Measurements from ENCODE around the gene ZNRF3. TPM values are rescaled to one million over a fixed set of nuclear protein-coding genes. Genes with fewer than 3 reads are reported as not detected.
"Not testable (repeated sequence)": the region's sequence is repeated elsewhere in the genome, so short reads cannot be mapped to it uniquely, and the experiment has no call there.

ZNRF3 gene
- total and polyA plus RNA-seq, 5 donors = 4.0 to 9.4 (median 8.4) TPM

DNA sequence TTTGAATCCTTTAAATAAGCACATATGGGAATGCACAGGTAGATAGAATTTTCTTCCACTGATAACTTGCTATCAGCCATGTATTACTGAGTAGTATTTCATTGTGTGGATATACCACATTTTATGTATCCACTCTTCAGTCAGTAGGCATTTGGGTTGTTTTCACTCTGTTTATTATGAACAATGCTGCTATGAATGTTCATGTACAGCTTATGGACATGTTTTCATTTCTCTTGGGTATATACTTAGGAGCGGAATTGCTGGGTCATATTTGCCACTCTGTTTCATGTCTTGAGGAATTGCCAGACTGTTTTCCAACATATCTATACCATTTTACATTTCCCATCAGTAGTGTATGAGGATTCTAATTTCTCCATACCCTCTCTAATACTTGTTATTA, 63.8 kb downstream of the ZNRF3 start:
- ATAC-seq (no peak), DNase-seq (no peak)
- peaks cover 6% of the 10 kb centered on the region for H3K4me1 ChIP-seq (ENCODE audit: control insufficient read depth, insufficient read depth, low read length)
- H3K27ac ChIP-seq (ENCODE audit: low read length) = no peak overlapping the region
- no peaks in the 10 kb centered on the region for H3K9me3 ChIP-seq (ENCODE audit: control insufficient read depth, low read length)
- WGBS = 100% methylated on average over 1 of the region's 1 CpG
- no peak overlapping the region for H3K4me3 ChIP-seq (ENCODE audit: low read length)
- H3K27me3 ChIP-seq (ENCODE audit: control insufficient read depth, insufficient read depth) = no peaks in the 10 kb centered on the region
- intact Hi-C loops (cut with DNase I) = no loop called here

- H3K27ac ChIP-seq (ENCODE audit: low read length) = no peak overlapping the region
- no peaks in the 10 kb centered on the region for H3K27me3 ChIP-seq (ENCODE audit: control insufficient read depth, insufficient read depth)
- no peaks in the 10 kb centered on the region for H3K9me3 ChIP-seq (ENCODE audit: control insufficient read depth, low read length)
- DNase-seq (no peak), ATAC-seq (no peak)
- WGBS = 93% methylated on average over 1 of the region's 1 CpG
- H3K4me1 ChIP-seq (ENCODE audit: control insufficient read depth, insufficient read depth, low read length) = peaks cover 7% of the 10 kb centered on the region
- intact Hi-C loops (cut with DNase I) = no loop called here
- H3K4me3 ChIP-seq (ENCODE audit: low read length) = no peak overlapping the region
These were observed 65.1 kb downstream of the ZNRF3 start for GRCh38 chr22:28948424-28948823.

DNA sequence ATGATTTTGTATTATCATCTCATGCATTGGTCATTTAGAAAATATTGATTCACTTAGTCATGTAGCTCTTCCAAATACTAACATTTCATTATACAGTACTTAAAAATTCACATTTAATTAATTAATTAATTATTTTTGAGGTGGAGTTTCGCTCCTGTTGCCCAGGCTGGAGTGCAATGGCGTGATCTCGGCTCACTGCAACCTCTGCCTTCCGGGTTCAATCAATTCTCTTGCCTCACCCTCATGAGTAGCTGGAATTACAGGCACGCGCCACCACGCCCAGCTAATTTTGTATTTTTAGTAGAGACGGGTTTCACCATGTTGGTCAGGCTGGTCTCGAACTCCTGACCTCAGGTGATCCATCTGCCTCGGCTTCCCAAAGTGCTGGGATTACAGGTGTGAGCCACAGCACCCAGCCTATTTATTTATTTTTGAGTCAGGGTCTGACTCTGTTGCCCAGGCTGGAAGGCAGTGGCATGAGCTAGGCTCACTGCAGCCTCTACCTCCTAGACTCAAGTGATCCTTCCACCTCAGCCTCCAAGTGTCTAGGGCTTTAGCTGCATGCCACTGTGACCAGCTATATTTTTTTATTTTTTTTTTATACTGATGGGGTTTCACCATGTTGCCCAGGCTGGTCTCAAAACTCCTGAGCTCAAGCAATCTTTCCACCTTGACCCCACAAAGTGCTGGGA, 65.6 kb downstream of the ZNRF3 start:
- WGBS = 97% methylated on average over 10 of the region's 10 CpGs
- H3K27me3 ChIP-seq (ENCODE audit: control insufficient read depth, insufficient read depth); DNase-seq; H3K4me3 ChIP-seq (ENCODE audit: low read length); H3K4me1 ChIP-seq (ENCODE audit: control insufficient read depth, insufficient read depth, low read length); H3K27ac ChIP-seq (ENCODE audit: low read length); ATAC-seq; H3K9me3 ChIP-seq (ENCODE audit: control insufficient read depth, low read length); intact Hi-C loops (cut with DNase I): not testable (repeated sequence)

DNA sequence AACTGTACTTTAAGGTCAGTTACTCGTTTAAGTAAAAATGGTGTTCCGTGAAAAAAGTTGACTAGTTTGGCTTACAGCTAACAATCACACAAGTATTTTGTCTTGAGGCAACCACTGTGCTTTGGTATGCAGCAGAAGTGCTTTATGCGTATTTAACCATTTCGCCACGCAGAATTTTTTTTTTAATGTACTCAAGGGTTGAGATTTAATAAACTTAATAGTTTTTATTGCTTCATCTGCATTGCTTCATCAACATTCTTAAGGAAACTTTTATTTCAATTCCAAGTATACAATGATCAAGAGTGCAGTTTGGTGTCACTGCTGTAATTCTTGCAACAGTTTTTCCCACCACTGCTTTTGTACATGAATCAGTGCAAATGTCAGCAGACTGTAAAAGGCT, 66.4 kb downstream of the ZNRF3 start:
- H3K4me1 ChIP-seq (ENCODE audit: control insufficient read depth, insufficient read depth, low read length) = peaks cover 7% of the 10 kb centered on the region
- no peaks in the 10 kb centered on the region for H3K27me3 ChIP-seq (ENCODE audit: control insufficient read depth, insufficient read depth)
- H3K4me3 ChIP-seq (ENCODE audit: low read length) = no peak overlapping the region
- intact Hi-C loops (cut with DNase I) = no loop called here
- ATAC-seq = no peak
- DNase-seq = no peak
- H3K27ac ChIP-seq (ENCODE audit: low read length) = no peak overlapping the region
- WGBS = 83% methylated on average over 5 of the region's 5 CpGs
- no peaks in the 10 kb centered on the region for H3K9me3 ChIP-seq (ENCODE audit: control insufficient read depth, low read length)

DNA sequence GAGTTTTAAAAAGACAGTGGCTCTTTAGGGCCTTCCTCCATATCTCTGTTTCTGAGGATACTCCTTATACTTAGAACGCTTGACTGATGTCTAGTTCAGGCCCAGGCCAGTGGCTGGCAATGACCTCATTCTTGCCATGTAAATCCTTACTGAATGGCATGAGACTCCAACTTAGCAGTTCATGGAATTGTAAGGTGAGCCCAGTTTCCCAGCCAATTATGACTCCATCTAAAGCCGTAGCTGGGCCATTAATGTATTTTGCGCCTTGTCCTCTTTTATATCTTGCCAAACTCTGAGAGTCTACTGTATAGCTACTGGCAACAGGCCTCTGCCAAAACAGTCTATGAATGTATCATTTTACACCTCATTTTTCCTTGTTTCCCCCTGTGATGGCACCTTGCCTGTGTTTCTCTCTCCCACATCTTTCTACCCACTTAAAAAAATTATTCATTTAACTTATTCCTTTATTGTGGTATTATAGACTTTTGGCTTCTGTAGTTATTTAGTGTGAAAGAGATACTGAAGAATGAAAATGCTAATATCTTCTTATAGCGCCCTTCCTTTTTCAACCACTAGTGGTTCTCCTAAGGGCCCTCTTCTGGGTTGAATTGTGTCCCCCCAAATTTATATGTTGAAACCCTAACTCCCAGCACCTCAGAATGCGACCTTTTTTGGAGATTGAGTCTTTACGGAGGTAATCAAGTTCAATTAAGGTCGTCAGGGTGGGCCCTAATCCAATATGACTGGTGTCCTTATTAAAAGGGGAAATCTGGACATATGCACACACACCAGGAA, 67.4 kb downstream of the ZNRF3 start:
- Histone ChIP-seq H3K27me3 (ENCODE audit: control insufficient read depth, insufficient read depth) (no peaks in the 10 kb centered on the region), H3K27ac (ENCODE audit: low read length) (no peak overlapping the region), H3K9me3 (ENCODE audit: control insufficient read depth, low read length) (no peaks in the 10 kb centered on the region), H3K4me3 (ENCODE audit: low read length) (no peak overlapping the region), H3K4me1 (ENCODE audit: control insufficient read depth, insufficient read depth, low read length) (peaks cover 11% of the 10 kb centered on the region)
- WGBS = 88% methylated on average over 7 of the region's 7 CpGs
- intact Hi-C loops (cut with DNase I) = no loop called here
- DNase-seq (no peak), ATAC-seq (no peak)

GRCh38 chr22:28951530-28951929, 68.2 kb downstream of the ZNRF3 start:
- ATAC-seq (peak in 1 of 2 donors; percentile 16), DNase-seq (no peak)
- 87% methylated on average over 7 of the region's 7 CpGs for WGBS
- Histone ChIP-seq H3K27ac (ENCODE audit: low read length) (no peak overlapping the region), H3K4me3 (ENCODE audit: low read length) (no peak overlapping the region), H3K27me3 (ENCODE audit: control insufficient read depth, insufficient read depth) (no peaks in the 10 kb centered on the region), H3K4me1 (ENCODE audit: control insufficient read depth, insufficient read depth, low read length) (peaks cover 13% of the 10 kb centered on the region), H3K9me3 (ENCODE audit: control insufficient read depth, low read length) (no peaks in the 10 kb centered on the region)
- intact Hi-C loops (cut with DNase I) = no loop called here

DNA sequence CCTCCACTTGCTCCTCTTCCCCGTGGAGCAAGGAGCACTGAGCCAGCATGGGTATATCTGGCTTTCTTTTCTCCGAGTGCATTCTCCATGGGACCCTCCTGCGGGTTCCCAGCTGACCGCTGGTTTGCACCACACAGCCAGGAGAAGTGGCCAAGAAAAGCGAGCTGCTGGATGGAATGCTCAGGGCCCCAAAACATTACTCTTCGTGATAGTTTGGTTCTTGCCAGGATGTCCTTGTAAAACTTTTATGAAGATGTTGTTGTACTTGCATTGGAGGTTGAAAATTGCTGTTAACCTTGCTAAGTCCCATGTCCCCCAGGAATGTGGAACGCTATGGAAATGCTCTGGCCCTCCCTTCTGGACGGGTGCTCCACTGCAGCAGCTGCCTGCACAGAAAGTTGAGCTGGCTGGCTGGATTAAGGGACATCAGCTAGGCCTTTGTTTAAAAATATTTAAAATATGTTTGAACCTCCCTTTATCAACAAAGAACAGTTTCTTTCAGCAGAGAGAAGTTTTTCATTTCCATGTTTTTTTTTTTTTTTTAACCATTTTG, 68.7 kb downstream of the ZNRF3 start:
- intact Hi-C loops (cut with DNase I) = no loop called here
- H3K4me3 ChIP-seq (ENCODE audit: low read length) = no peak overlapping the region
- peaks cover 15% of the 10 kb centered on the region for H3K4me1 ChIP-seq (ENCODE audit: control insufficient read depth, insufficient read depth, low read length)
- DNase-seq (peak; percentile 23 to 73 (median 68)), ATAC-seq (peak; percentile 54 to 73)
- no peaks in the 10 kb centered on the region for H3K9me3 ChIP-seq (ENCODE audit: control insufficient read depth, low read length)
- 51% methylated on average over 8 of the region's 8 CpGs for WGBS
- no peaks in the 10 kb centered on the region for H3K27me3 ChIP-seq (ENCODE audit: control insufficient read depth, insufficient read depth)
- H3K27ac ChIP-seq (ENCODE audit: low read length) = no peak overlapping the region

DNA sequence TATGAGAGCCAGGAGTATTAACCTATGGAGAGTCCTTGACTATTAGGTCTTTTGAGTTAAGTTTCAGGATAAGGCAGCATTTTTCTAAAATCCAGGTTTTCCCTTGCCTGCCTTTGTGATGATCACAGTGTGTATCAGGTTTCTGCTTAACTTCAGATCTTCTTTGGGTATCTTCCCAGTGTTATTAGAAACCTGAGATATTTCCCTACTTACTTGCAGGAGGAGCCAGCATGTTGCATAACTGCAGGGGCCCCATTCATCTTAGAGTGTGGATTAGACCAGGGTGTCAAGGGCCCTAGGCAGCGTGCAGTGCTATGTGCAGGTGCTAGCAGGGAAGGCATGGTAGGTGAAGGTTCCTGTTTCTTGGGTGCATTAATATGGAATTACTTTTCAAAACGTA, 69.5 kb downstream of the ZNRF3 start:
- H3K4me3 ChIP-seq (ENCODE audit: low read length) = no peak overlapping the region
- DNase-seq (no peak), ATAC-seq (no peak)
- WGBS = 76% methylated on average over 2 of the region's 2 CpGs
- intact Hi-C loops (cut with DNase I) = no loop called here
- peaks cover 15% of the 10 kb centered on the region for H3K4me1 ChIP-seq (ENCODE audit: control insufficient read depth, insufficient read depth, low read length)
- peak overlapping the region; percentile 42 for H3K27ac ChIP-seq (ENCODE audit: low read length)
- H3K27me3 ChIP-seq (ENCODE audit: control insufficient read depth, insufficient read depth) = no peaks in the 10 kb centered on the region
- H3K9me3 ChIP-seq (ENCODE audit: control insufficient read depth, low read length) = no peaks in the 10 kb centered on the region

DNA sequence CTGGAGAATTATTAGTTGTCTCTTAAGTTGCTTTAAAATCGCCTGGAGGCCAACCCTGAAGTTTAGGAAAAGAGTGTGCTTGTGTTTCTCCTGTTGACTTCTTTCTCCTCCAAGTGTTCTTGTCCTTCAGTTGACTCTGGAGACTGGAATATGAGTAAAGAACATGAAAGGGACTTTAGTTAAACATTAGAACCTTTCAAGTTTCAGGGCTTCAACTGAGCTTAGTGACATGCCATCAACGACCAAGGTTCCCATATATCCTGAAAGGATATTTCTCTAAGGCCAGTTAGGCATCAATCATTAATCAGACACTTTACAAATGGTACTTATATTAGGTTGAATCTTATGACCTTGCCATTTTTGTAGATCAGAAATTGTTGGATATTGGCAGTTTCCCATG, 70.0 kb downstream of the ZNRF3 start:
- H3K9me3 ChIP-seq (ENCODE audit: control insufficient read depth, low read length) = no peaks in the 10 kb centered on the region
- H3K27me3 ChIP-seq (ENCODE audit: control insufficient read depth, insufficient read depth) = no peaks in the 10 kb centered on the region
- H3K4me1 ChIP-seq (ENCODE audit: control insufficient read depth, insufficient read depth, low read length) = peaks cover 18% of the 10 kb centered on the region
- no peak overlapping the region for H3K4me3 ChIP-seq (ENCODE audit: low read length)
- intact Hi-C loops (cut with DNase I) = no loop called here
- no peak overlapping the region for H3K27ac ChIP-seq (ENCODE audit: low read length)
- WGBS = 86% methylated on average over 2 of the region's 2 CpGs
- ATAC-seq (no peak), DNase-seq (no peak)

- Histone ChIP-seq H3K27ac (ENCODE audit: low read length) (no peak overlapping the region), H3K4me3 (ENCODE audit: low read length) (no peak overlapping the region), H3K9me3 (ENCODE audit: control insufficient read depth, low read length) (no peaks in the 10 kb centered on the region), H3K4me1 (ENCODE audit: control insufficient read depth, insufficient read depth, low read length) (peaks cover 19% of the 10 kb centered on the region), H3K27me3 (ENCODE audit: control insufficient read depth, insufficient read depth) (no peaks in the 10 kb centered on the region)
- WGBS = 88% methylated on average over 6 of the region's 6 CpGs
- ATAC-seq (no peak), DNase-seq (no peak)
- intact Hi-C loops (cut with DNase I) = no loop called here
These were observed 70.9 kb downstream of the ZNRF3 start for GRCh38 chr22:28953976-28954880.

Data from right cardiac atrium (tissue), 5 donors.